BE2C (cell line): ENCODE data around the gene STK40.

Source experiments
- DNase-seq: peaks from one replicate; pipeline ENCODE4 v3.0.0-alpha.2; 2020
- H3K27me3 ChIP-seq: fragments of 250-450 bp; sonication (Bioruptor Pico); 2 replicates; pipeline ENCODE4 v1.5.1; 2020; ENCODE audit warnings: mild to moderate bottlenecking
- H3K36me3 ChIP-seq: fragments of 250-450 bp; sonication (Bioruptor Pico); 2 replicates; pipeline ENCODE4 v1.5.1; 2020; ENCODE audit warnings: mild to moderate bottlenecking
- H3K4me1 ChIP-seq: fragments of 250-450 bp; sonication (Bioruptor Pico); 2 replicates; pipeline ENCODE4 v1.5.1; 2020
- H3K4me3 ChIP-seq: 2 replicates; pipeline ENCODE4 v1.5.1; 2011; ENCODE audit warnings: low read depth, low read length
- H3K9me3 ChIP-seq: fragments of 250-450 bp; sonication (Bioruptor Pico); 2 replicates; pipeline ENCODE4 v1.5.1; 2020
- CTCF ChIP-seq: IDR thresholded peaks from 2 replicates; pipeline ENCODE4 v1.5.1; 2012; ENCODE audit warnings: mild to moderate bottlenecking, low read depth, low read length

Gene STK40

GRCh38 chr1:36354486-36354885 is 31.2 kb downstream of the STK40 start:
- no peak overlapping the region for H3K4me3 ChIP-seq
- H3K4me1 ChIP-seq = peaks cover 9% of the 10 kb centered on the region
- no peak for DNase-seq
- H3K36me3 ChIP-seq = no peaks in the 10 kb centered on the region
- TF ChIP-seq CTCF = no peak
- H3K9me3 ChIP-seq = no peaks in the 10 kb centered on the region
- H3K27me3 ChIP-seq = no peaks in the 10 kb centered on the region

GRCh38 chr1:36352910-36353878 is 32.5 kb downstream of the STK40 start:
- DNase-seq = no peak
- Histone ChIP-seq H3K4me3 (no peak overlapping the region), H3K27me3 (no peaks in the 10 kb centered on the region), H3K4me1 (peaks cover 9% of the 10 kb centered on the region), H3K9me3 (no peaks in the 10 kb centered on the region), H3K36me3 (0 out of 2 replicates have a peak, but pooled peaks cover 4% of the 10 kb centered on the region)
- no peak for TF ChIP-seq CTCF

GRCh38 chr1:36352125-36352909 is 33.4 kb downstream of the STK40 start:
- peaks cover 9% of the 10 kb centered on the region for H3K4me1 ChIP-seq
- H3K27me3 ChIP-seq = no peaks in the 10 kb centered on the region

GRCh38 chr1:36351227-36351977 is 34.3 kb downstream of the STK40 start:
- DNase-seq = peak; percentile 63
- Histone ChIP-seq H3K9me3 (no peaks in the 10 kb centered on the region), H3K4me1 (peaks cover 9% of the 10 kb centered on the region), H3K27me3 (no peaks in the 10 kb centered on the region), H3K36me3 (peaks cover 7% of the 10 kb centered on the region; the same call in 1 of the 2 replicates), H3K4me3 (no peak overlapping the region)
- TF ChIP-seq CTCF = no peak

More at GRCh38 chr1:36352125-36352909, 33.4 kb downstream of the STK40 start:
- Histone ChIP-seq H3K4me3 (no peak overlapping the region), H3K9me3 (no peaks in the 10 kb centered on the region), H3K36me3 (peaks cover 7% of the 10 kb centered on the region; the same call in 1 of the 2 replicates)
- no peak for TF ChIP-seq CTCF
- DNase-seq = no peak

- no peak for TF ChIP-seq CTCF
- Histone ChIP-seq H3K4me1 (peaks cover 9% of the 10 kb centered on the region), H3K9me3 (no peaks in the 10 kb centered on the region), H3K36me3 (peaks cover 7% of the 10 kb centered on the region; the same call in 1 of the 2 replicates), H3K4me3 (no peak overlapping the region), H3K27me3 (no peaks in the 10 kb centered on the region)
- DNase-seq = no peak
Observed at GRCh38 chr1:36350659-36351226, 35.0 kb downstream of the STK40 start.
